ENCODE data around the gene PRMT5.

PRMT5 gene

GRCh38 chr14:22898302-22899090, 30.7 kb downstream of the PRMT5 start:
- no peak for TF ChIP-seq CTCF (IDR thresholded peaks at IDR 0.05; ENCODE audit: insufficient read depth, low read depth, low read length, missing control alignments)
- DNase-seq (ENCODE audit: low read depth), result no peak
- no peak overlapping the region for H3K4me3 ChIP-seq (ENCODE audit: low read depth, low read length)

- DNase-seq (ENCODE audit: low read depth), result no peak
- no peak overlapping the region for H3K4me3 ChIP-seq (ENCODE audit: low read depth, low read length)
- TF ChIP-seq CTCF (IDR thresholded peaks at IDR 0.05; ENCODE audit: insufficient read depth, low read depth, low read length, missing control alignments), result no peak
Observed at GRCh38 chr14:22897357-22897756, 31.8 kb downstream of the PRMT5 start.

GRCh38 chr14:22896760-22897159, 32.4 kb downstream of the PRMT5 start:
- no peak for TF ChIP-seq CTCF (IDR thresholded peaks at IDR 0.05; ENCODE audit: insufficient read depth, low read depth, low read length, missing control alignments)
- no peak overlapping the region for H3K4me3 ChIP-seq (ENCODE audit: low read depth, low read length)
- DNase-seq (ENCODE audit: low read depth), result no peak

GRCh38 chr14:22896356-22896755, 32.8 kb downstream of the PRMT5 start:
- H3K4me3 ChIP-seq (ENCODE audit: low read depth, low read length), result no peak overlapping the region
- TF ChIP-seq CTCF (IDR thresholded peaks at IDR 0.05; ENCODE audit: insufficient read depth, low read depth, low read length, missing control alignments), result no peak
- DNase-seq (ENCODE audit: low read depth), result no peak

GRCh38 chr14:22895402-22895801, 33.8 kb downstream of the PRMT5 start:
- no peak for DNase-seq (ENCODE audit: low read depth)
- TF ChIP-seq CTCF (IDR thresholded peaks at IDR 0.05; ENCODE audit: insufficient read depth, low read depth, low read length, missing control alignments), result no peak
- H3K4me3 ChIP-seq (ENCODE audit: low read depth, low read length), result no peak overlapping the region

GRCh38 chr14:22893706-22894105, 35.5 kb downstream of the PRMT5 start:
- no peak overlapping the region for H3K4me3 ChIP-seq (ENCODE audit: low read depth, low read length)
- DNase-seq (ENCODE audit: low read depth), result no peak
- no peak for TF ChIP-seq CTCF (IDR thresholded peaks at IDR 0.05; ENCODE audit: insufficient read depth, low read depth, low read length, missing control alignments)

- no peak for TF ChIP-seq CTCF (IDR thresholded peaks at IDR 0.05; ENCODE audit: insufficient read depth, low read depth, low read length, missing control alignments)
- H3K4me3 ChIP-seq (ENCODE audit: low read depth, low read length), result no peak overlapping the region
- DNase-seq (ENCODE audit: low read depth), result no peak
Observed at GRCh38 chr14:22892488-22892887, 36.7 kb downstream of the PRMT5 start.
